Ovary (tissue), 3 donors: ENCODE measurements around the gene SGK1.

ENCODE experiments used
- CTCF ChIP-seq, 3 donors: fragments of 450-650 bp in 2 of 3; fragments of 200-600 bp in 1 of 3; IDR thresholded peaks; one replicate each; pipeline versions ENCODE4 v1.5.1 to v1.8.0; 2016 to 2022; ENCODE audit warnings: antibody characterized with exemption in 3 of 3, mild to moderate bottlenecking in 1 of 3
- EP300 ChIP-seq: sonication (generic); formaldehyde crosslinking; IDR thresholded peaks from one replicate; pipeline ENCODE4 v1.6.1; 2017; ENCODE audit warnings: antibody characterized with exemption
- POLR2A ChIP-seq: fragments of 450-650 bp; IDR thresholded peaks from one replicate; pipeline ENCODE4 v1.6.1; 2017; ENCODE audit warnings: antibody characterized with exemption, mild to moderate bottlenecking, moderate library complexity
- donor health status: DM: no; HTN: no; CAD: no.

DNA sequence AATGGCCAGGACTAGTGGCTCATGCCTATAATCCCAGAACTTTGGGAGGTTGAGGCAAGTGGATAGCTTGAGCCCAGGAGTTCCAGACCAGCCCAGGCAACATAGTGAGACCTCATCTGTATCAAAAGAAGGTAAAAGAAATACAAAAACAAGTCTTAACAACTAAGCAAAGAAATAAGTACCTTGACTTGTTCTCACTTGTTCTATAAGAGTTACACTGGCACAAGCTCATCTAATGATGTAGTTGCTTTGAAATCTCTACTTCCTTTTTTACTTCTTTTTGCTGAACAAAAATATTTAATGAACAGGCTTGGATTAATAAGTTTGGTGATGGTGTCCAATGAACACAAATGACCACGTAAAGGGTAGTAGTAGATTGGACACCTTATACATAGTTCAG is 72.2 kb downstream of the SGK1 start:
- TF ChIP-seq CTCF (IDR thresholded peaks at IDR 0.05) (no peak), POLR2A (no peak), EP300 (no peak)
